ENCODE results near the gene ADISSP. TPM values are rescaled to one million over a fixed set of nuclear protein-coding genes. Genes with fewer than 3 reads are reported as not detected.

ADISSP gene
- total and polyA plus RNA-seq, 4 donors, result 8.5 to 21.1 (median 13.9) TPM

DNA sequence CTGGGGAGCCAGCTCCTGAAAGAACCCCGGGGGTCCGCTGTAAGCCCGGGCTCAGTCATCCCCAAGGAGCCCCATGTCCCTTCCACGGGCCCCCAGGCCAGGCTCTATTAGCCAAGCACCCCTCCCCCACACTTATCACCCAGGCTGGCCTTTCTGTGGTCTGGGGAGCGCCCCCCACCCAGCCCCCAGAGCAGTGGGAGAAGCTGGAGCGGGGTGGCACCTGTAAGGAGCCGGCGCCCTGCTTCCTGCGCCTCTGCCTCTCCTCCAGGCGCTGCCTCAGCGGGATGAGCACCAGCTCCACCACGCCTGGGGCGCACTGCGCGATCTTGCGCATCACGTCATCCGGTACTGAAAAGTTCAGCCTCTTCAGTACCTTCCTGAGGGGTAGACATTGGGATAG is 11.4 kb upstream of the ADISSP start:
- H3K9me3 ChIP-seq (ENCODE audit: control insufficient read depth, low read length), result no peaks in the 10 kb centered on the region
- H3K4me1 ChIP-seq (ENCODE audit: control insufficient read depth in 1 of 2, insufficient read depth in 2 of 2, low read length in 2 of 2), result no peaks in the 10 kb centered on the region
- ATAC-seq (ENCODE audit: low FRiP score) (no peak), DNase-seq (peak; percentile 43 to 70)
- intact Hi-C loops (cut with DNase I), result no loop called here
- no peak overlapping the region for H3K4me3 ChIP-seq (ENCODE audit: low read length in 2 of 2)
- H3K36me3 ChIP-seq (ENCODE audit: control insufficient read depth in 1 of 2, insufficient read depth in 2 of 2, low read length in 1 of 2), result no peaks in the 10 kb centered on the region
- no peak overlapping the region for H3K27ac ChIP-seq (ENCODE audit: low read depth in 1 of 2, low read length in 2 of 2)
- H3K27me3 ChIP-seq (ENCODE audit: control insufficient read depth in 1 of 2, insufficient read depth in 2 of 2, low read length in 1 of 2), result no peaks in the 10 kb centered on the region
- 41 to 45% methylated on average over 17 to 18 of the region's 18 CpGs for WGBS, 2 donors

DNA sequence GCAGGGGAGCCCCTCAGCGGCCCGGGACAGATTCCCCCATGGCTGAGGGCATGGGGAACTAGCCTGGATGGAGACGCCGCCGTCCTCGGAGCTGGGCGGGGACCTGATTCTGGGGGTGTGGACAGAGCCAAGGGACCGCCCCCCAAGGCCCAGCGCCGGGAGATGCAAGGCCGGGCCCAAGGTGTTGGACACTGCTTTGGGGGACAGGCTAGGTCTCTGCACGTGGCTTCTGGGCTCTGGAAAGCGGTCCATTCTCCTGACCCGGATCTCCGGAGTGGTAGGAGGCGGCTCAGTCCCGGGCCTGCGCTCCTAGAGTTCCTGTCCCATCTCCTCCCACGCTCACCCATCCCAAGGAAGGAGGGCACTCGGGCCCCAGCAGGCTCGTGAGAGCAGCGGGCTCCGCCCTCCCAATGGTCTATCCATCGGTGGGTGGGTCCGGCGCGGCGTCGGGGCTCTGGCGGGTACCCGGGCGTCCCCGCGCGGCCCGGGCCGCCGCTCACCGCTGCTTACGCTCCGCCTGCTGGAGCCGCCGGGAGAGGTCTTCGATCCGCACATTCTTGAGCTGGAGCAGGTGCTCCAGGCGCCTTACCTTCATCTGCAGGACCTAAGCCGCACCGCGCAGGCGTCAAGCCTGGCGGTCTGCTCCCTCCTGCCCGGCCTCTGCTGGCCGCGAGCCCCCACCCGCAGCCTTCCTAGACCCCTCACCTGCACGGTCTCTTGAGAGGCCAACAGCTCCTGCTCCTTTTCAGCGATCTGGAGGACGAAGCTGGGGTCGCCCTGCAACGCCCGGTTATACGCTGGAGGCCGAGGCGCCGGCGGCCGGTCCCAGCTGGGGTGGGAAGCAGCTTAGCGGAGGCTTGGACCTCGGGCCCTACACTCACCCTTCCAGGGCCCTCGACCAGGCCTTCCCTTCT is 10.4 kb upstream of the ADISSP start:
- H3K27ac ChIP-seq (ENCODE audit: low read depth in 1 of 2, low read length in 2 of 2), result no peak overlapping the region
- DNase-seq, result peak; percentile 90 to 91

DNA sequence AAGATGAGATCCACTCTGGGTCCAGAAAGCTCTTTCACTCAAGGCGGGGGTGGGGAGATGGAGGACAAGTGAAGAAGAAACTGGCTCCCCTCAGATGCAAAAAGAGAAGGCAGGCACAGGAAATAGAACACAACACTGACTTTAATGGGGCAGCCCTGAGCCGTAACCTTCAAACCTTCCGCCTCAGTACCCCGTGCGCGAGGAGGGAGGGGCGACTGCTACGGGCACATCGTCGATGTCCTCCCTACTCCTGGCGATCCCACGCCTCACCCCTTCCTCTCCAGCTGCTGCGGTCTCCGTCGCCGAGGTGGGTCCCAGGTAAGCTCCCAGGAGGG is 9.8 kb upstream of the ADISSP start:
- no peaks in the 10 kb centered on the region for H3K4me1 ChIP-seq (ENCODE audit: control insufficient read depth in 1 of 2, insufficient read depth in 2 of 2, low read length in 2 of 2)
- H3K36me3 ChIP-seq (ENCODE audit: control insufficient read depth in 1 of 2, insufficient read depth in 2 of 2, low read length in 1 of 2), result no peaks in the 10 kb centered on the region
- ATAC-seq (ENCODE audit: low FRiP score) (no peak), DNase-seq (no peak)
- H3K9me3 ChIP-seq (ENCODE audit: control insufficient read depth, low read length), result no peaks in the 10 kb centered on the region
- H3K27me3 ChIP-seq (ENCODE audit: control insufficient read depth in 1 of 2, insufficient read depth in 2 of 2, low read length in 1 of 2), result no peaks in the 10 kb centered on the region
- H3K4me3 ChIP-seq (ENCODE audit: low read length in 2 of 2), result peak overlapping the region; percentile 8 to 24
- WGBS, 2 donors, result 11 to 12% methylated on average over 16 of the region's 16 CpGs
- H3K27ac ChIP-seq (ENCODE audit: low read depth in 1 of 2, low read length in 2 of 2), result no peak overlapping the region
- intact Hi-C loops (cut with DNase I), result no loop called here

More for the DNA sequence above, 10.4 kb upstream of the ADISSP start:
- peak; percentile 72 for ATAC-seq (ENCODE audit: low FRiP score)
- Histone ChIP-seq H3K4me1 (ENCODE audit: control insufficient read depth in 1 of 2, insufficient read depth in 2 of 2, low read length in 2 of 2) (no peaks in the 10 kb centered on the region), H3K9me3 (ENCODE audit: control insufficient read depth, low read length) (no peaks in the 10 kb centered on the region), H3K27me3 (ENCODE audit: control insufficient read depth in 1 of 2, insufficient read depth in 2 of 2, low read length in 1 of 2) (no peaks in the 10 kb centered on the region), H3K36me3 (ENCODE audit: control insufficient read depth in 1 of 2, insufficient read depth in 2 of 2, low read length in 1 of 2) (no peaks in the 10 kb centered on the region), H3K4me3 (ENCODE audit: low read length in 2 of 2) (peak overlapping the region; percentile 8 to 24)
- WGBS, 2 donors, result 2 to 3% methylated on average over 70 of the region's 70 CpGs
- intact Hi-C loops (cut with DNase I), result no loop called here

DNA sequence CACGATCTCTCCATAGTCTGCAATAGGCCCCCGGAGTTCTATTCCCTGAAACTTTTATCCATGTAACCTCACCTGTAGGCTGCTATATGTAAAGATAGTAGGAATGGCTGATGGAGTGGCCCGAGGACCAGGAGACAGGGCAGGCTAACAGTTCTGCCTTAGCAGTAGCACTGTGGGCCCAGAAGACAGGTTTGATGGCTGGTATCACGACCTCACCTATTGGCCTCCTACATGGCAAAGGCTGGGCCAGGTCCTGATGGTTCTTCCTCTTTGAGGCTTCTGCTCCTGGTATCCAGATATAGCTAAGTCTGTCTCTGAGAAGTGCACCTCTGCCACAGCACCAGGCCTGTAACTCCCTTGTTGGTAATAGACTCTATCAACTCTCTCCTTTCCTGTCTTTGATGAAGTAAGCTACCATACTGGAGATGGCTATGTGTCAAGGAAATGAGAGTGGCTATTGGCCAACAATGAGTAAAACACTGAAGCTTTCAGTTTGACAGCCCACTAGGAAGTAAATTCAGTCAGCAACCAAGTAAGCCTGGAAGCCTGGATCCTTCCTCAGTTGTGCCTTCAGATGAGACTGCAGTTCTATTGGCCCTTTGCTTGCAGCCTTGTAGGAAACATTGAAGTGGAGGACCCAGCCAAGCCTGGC is 8.0 kb upstream of the ADISSP start:
- no peak overlapping the region for H3K4me3 ChIP-seq (ENCODE audit: low read length in 2 of 2)
- H3K27me3 ChIP-seq (ENCODE audit: control insufficient read depth in 1 of 2, insufficient read depth in 2 of 2, low read length in 1 of 2), result no peaks in the 10 kb centered on the region
- DNase-seq (no peak), ATAC-seq (ENCODE audit: low FRiP score) (no peak)
- WGBS, 2 donors, result 94% methylated on average over 4 of the region's 4 CpGs
- H3K27ac ChIP-seq (ENCODE audit: low read depth in 1 of 2, low read length in 2 of 2), result no peak overlapping the region
- no peaks in the 10 kb centered on the region for H3K9me3 ChIP-seq (ENCODE audit: control insufficient read depth, low read length)
- no peaks in the 10 kb centered on the region for H3K4me1 ChIP-seq (ENCODE audit: control insufficient read depth in 1 of 2, insufficient read depth in 2 of 2, low read length in 2 of 2)
- intact Hi-C loops (cut with DNase I), result no loop called here
- no peaks in the 10 kb centered on the region for H3K36me3 ChIP-seq (ENCODE audit: control insufficient read depth in 1 of 2, insufficient read depth in 2 of 2, low read length in 1 of 2)

DNA sequence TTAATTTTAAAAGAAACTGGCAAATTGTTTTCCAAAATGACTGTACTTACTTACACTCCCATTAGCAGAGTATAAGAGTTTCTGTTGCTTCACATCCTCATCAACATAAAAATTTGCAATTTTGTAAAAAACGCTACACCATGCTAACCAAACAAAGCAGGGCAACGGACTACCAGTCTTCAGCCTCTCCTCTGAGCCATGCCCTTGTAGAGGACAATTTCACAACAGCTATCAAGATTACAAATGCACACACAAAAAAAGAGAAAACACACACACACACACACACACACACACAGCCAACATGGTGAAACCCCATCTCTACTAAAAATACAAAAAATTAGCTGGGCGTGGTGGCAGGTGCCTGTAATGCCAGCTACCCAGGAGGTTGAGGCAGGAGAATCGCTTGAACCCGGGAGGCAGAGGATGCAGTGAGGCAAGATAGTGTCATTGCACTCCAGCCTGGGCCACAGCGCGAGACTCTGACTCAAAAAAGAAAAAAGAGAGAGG is 4.1 kb upstream of the ADISSP start:
- H3K27me3 ChIP-seq (ENCODE audit: control insufficient read depth in 1 of 2, insufficient read depth in 2 of 2, low read length in 1 of 2), result no peaks in the 10 kb centered on the region
- intact Hi-C loops (cut with DNase I), result no loop called here

DNA sequence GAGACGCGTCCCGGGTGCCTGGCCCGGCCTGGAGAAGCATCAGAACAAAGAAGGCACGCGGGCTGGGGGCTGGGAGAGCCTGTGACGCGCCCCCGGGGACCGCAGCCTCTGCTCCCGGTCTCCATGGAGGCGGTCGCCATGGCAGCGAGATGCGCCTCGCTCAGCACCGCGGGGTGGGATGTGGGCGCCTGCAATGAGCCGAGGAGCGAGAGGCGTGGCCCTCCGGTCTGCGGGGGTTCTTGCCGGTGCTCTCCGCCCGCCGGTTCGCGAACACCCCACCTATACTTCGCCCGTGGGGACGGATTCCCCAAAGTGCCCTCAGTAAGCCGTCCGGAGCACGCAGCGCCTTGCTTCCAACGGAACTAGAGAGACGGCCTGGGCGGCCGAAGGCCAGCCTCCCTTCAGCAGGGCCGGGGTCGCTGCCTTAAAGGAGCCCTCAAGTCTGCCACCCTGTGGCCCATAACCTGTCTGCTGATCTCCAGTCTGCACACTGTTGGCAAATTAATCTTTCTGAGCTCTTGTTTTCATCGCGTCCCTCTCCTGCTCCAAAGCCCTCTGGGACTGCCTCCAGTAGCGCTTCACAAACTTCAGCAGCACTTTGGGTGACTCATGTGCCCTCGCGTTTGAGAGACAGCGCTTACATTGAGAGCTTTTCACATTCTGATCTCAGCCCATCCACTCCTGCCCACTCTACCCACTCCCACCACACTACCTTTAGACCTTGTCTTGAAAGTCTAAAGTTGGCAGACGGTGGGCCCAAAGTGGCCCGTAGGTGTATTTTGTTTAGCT is 983 bp upstream of the ADISSP start:
- ATAC-seq (ENCODE audit: low FRiP score) (peak; percentile 75), DNase-seq (peak; percentile 86 to 92)
- Histone ChIP-seq H3K36me3 (ENCODE audit: control insufficient read depth in 1 of 2, insufficient read depth in 2 of 2, low read length in 1 of 2) (no peaks in the 10 kb centered on the region), H3K27ac (ENCODE audit: low read depth in 1 of 2, low read length in 2 of 2) (peak overlapping the region; percentile 34 to 47), H3K27me3 (ENCODE audit: control insufficient read depth in 1 of 2, insufficient read depth in 2 of 2, low read length in 1 of 2) (no peaks in the 10 kb centered on the region), H3K4me3 (ENCODE audit: low read length in 2 of 2) (peak overlapping the region; percentile 16 to 52), H3K9me3 (ENCODE audit: control insufficient read depth, low read length) (no peaks in the 10 kb centered on the region), H3K4me1 (ENCODE audit: control insufficient read depth in 1 of 2, insufficient read depth in 2 of 2, low read length in 2 of 2) (no peaks in the 10 kb centered on the region)
- intact Hi-C loops (cut with DNase I), result loop anchor here (5.0 kb wide), 2 partner anchors 81 to 91 kb away; no protein-coding TSS in a partner anchor
- WGBS, 2 donors, result 1% methylated on average over 50 to 51 of the region's 51 CpGs

More for the DNA sequence above, 4.1 kb upstream of the ADISSP start:
- no peak for ATAC-seq (ENCODE audit: low FRiP score)
- DNase-seq, result no peak
- no peak overlapping the region for H3K4me3 ChIP-seq (ENCODE audit: low read length in 2 of 2)
- WGBS, 2 donors, result 79 to 83% methylated on average over 7 of the region's 7 CpGs
- H3K27ac ChIP-seq (ENCODE audit: low read depth in 1 of 2, low read length in 2 of 2), result no peak overlapping the region
- H3K36me3 ChIP-seq (ENCODE audit: control insufficient read depth in 1 of 2, insufficient read depth in 2 of 2, low read length in 1 of 2), result no peaks in the 10 kb centered on the region
- no peaks in the 10 kb centered on the region for H3K9me3 ChIP-seq (ENCODE audit: control insufficient read depth, low read length)
- H3K4me1 ChIP-seq (ENCODE audit: control insufficient read depth in 1 of 2, insufficient read depth in 2 of 2, low read length in 2 of 2), result no peaks in the 10 kb centered on the region

DNA sequence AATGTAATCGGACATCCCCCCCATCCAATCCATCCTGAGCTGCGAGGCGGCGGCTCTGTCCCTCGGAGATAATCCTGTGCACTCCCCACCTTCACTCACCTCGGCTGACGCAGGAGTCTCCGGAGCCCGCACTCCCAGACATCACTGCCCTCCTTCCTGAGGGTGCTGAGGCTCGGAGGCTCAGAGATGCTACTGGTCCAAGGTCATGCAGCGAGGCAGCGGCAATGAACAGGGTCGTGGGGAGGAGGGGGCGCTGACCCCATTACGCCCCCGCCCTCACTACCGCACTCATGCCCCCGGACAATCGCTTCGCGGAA is 485 bp downstream of the ADISSP start:
- DNase-seq (no peak), ATAC-seq (ENCODE audit: low FRiP score) (peak; percentile 12)
- intact Hi-C loops (cut with DNase I), result loop anchor here (5.0 kb wide), 2 partner anchors 80 to 90 kb away; no protein-coding TSS in a partner anchor
- Histone ChIP-seq H3K4me3 (ENCODE audit: low read length in 2 of 2) (peak overlapping the region; percentile 22 to 33), H3K9me3 (ENCODE audit: control insufficient read depth, low read length) (no peaks in the 10 kb centered on the region), H3K4me1 (ENCODE audit: control insufficient read depth in 1 of 2, insufficient read depth in 2 of 2, low read length in 2 of 2) (no peaks in the 10 kb centered on the region), H3K36me3 (ENCODE audit: control insufficient read depth in 1 of 2, insufficient read depth in 2 of 2, low read length in 1 of 2) (no peaks in the 10 kb centered on the region), H3K27me3 (ENCODE audit: control insufficient read depth in 1 of 2, insufficient read depth in 2 of 2, low read length in 1 of 2) (no peaks in the 10 kb centered on the region), H3K27ac (ENCODE audit: low read depth in 1 of 2, low read length in 2 of 2) (no peak overlapping the region)
- WGBS, 2 donors, result 1 to 3% methylated on average over 21 of the region's 21 CpGs

DNA sequence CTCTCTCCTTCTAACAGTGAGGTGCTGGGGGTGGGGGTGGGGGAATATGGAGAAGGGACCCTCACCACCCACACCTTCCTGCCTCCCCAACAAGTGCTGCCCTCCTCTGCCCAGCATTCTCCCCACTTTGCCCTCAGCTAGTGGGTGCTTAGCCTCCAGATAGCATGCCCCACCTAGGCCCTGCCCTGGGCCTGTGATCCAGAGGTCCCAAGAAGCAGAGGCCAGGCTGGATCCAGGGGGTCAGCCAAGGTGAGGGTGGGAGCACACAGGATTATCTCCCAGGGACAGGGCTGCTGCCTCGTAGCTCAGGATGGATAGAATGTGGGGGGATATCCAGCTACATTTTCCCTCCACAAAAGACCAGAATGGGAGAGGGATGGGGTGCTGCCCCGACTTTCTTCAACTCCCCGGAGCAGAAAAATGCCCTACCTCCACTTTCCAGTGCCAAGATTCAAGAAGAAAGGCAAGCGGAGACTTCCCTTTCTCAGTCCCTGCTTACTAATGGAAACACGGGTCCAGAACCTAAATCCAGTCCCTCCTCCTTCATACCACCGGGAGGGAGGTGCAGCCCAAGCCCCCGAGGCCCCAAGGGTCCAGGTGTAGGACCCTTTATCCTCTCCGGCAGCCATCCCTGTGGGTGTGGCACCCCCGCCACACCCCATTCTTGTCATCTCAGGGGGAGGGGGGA is 987 bp downstream of the ADISSP start:
- H3K36me3 ChIP-seq (ENCODE audit: control insufficient read depth in 1 of 2, insufficient read depth in 2 of 2, low read length in 1 of 2), result no peaks in the 10 kb centered on the region
- H3K27me3 ChIP-seq (ENCODE audit: control insufficient read depth in 1 of 2, insufficient read depth in 2 of 2, low read length in 1 of 2), result no peaks in the 10 kb centered on the region
- no peak for DNase-seq
- H3K27ac ChIP-seq (ENCODE audit: low read depth in 1 of 2, low read length in 2 of 2), result no peak overlapping the region
- H3K4me3 ChIP-seq (ENCODE audit: low read length in 2 of 2), result no peak overlapping the region
- 23 to 30% methylated on average over 7 to 9 of the region's 9 CpGs for WGBS, 2 donors
- no peaks in the 10 kb centered on the region for H3K9me3 ChIP-seq (ENCODE audit: control insufficient read depth, low read length)
- no peaks in the 10 kb centered on the region for H3K4me1 ChIP-seq (ENCODE audit: control insufficient read depth in 1 of 2, insufficient read depth in 2 of 2, low read length in 2 of 2)
- no peak for ATAC-seq (ENCODE audit: low FRiP score)
- intact Hi-C loops (cut with DNase I), result loop anchor here (5.0 kb wide), 2 partner anchors 79 to 89 kb away; no protein-coding TSS in a partner anchor

Data from aorta (tissue), 5 donors.